GM23248 (cell line): Measurements from ENCODE around the gene MACF1. TPM values are rescaled to one million over a fixed set of nuclear protein-coding genes. Genes with fewer than 3 reads are reported as not detected.

Experiments used
- DNase-seq: peaks from one replicate; pipeline ENCODE4 v3.0.0-alpha.2; 2015
- H2AFZ ChIP-seq: fragments of 200-600 bp; sonication (generic); 2 replicates; pipeline ENCODE4 v1.6.1; 2016; ENCODE audit warnings: antibody characterized with exemption
- H3F3A ChIP-seq: fragments of 200-600 bp; sonication (generic); 2 replicates; pipeline ENCODE4 v1.6.1; 2016; ENCODE audit warnings: mild to moderate bottlenecking, antibody characterized with exemption, mixed run types; ENCODE audit not compliant: insufficient read depth
- H3K27ac ChIP-seq: fragments of 200-600 bp; sonication (generic); 2 replicates; pipeline ENCODE4 v1.5.1; 2016; ENCODE audit warnings: mild to moderate bottlenecking
- H3K27me3 ChIP-seq: fragments of 200-600 bp; sonication (generic); replicated peaks from 2 replicates; pipeline ENCODE4 v1.6.1; 2016; ENCODE audit warnings: mild to moderate bottlenecking; ENCODE audit not compliant: insufficient read depth
- H3K36me3 ChIP-seq: fragments of 200-600 bp; sonication (generic); 2 replicates; pipeline ENCODE4 v1.6.1; 2016; ENCODE audit warnings: low read depth, mild to moderate bottlenecking
- H3K4me1 ChIP-seq: fragments of 200-600 bp; sonication (generic); 2 replicates; pipeline ENCODE4 v1.6.1; 2016; ENCODE audit warnings: mild to moderate bottlenecking; ENCODE audit not compliant: insufficient read depth
- H3K4me2 ChIP-seq: fragments of 200-600 bp; sonication (generic); one replicate; pipeline ENCODE4 v1.6.1; 2016; ENCODE audit warnings: mild to moderate bottlenecking; ENCODE audit not compliant: unreplicated experiment
- H3K4me3 ChIP-seq: fragments of 200-600 bp; sonication (generic); 2 replicates; pipeline ENCODE4 v1.5.1; 2016; ENCODE audit warnings: mild to moderate bottlenecking
- H3K79me2 ChIP-seq: fragments of 200-600 bp; sonication (generic); 2 replicates; pipeline ENCODE4 v1.6.1; 2016; ENCODE audit warnings: mild to moderate bottlenecking; ENCODE audit not compliant: insufficient read depth
- H3K9ac ChIP-seq: fragments of 200-600 bp; sonication (generic); 2 replicates; pipeline ENCODE4 v1.6.1; 2016; ENCODE audit warnings: mild to moderate bottlenecking
- H3K9me2 ChIP-seq: fragments of 200-600 bp; sonication (generic); 2 replicates; pipeline ENCODE4 v1.6.1; 2016; ENCODE audit warnings: mixed run types, mild to moderate bottlenecking, moderate library complexity; ENCODE audit not compliant: insufficient read depth
- H3K9me3 ChIP-seq: fragments of 200-600 bp; sonication (generic); one replicate; pipeline ENCODE4 v1.6.1; 2017; ENCODE audit warnings: low read depth
- H4K20me1 ChIP-seq: fragments of 200-600 bp; sonication (generic); 2 replicates; pipeline ENCODE4 v1.6.0; 2016; ENCODE audit not compliant: insufficient read depth
- EZH2 ChIP-seq: fragments of 200-600 bp; sonication (generic); IDR thresholded peaks from 2 replicates; pipeline ENCODE4 v1.6.1; 2018; ENCODE audit warnings: antibody characterized with exemption, mild to moderate bottlenecking; ENCODE audit not compliant: insufficient read depth, poor library complexity, severe bottlenecking
- EZH2phosphoT487 ChIP-seq: fragments of 200-600 bp; sonication (generic); IDR thresholded peaks from 2 replicates; pipeline ENCODE4 v1.6.1; 2018; ENCODE audit warnings: antibody characterized with exemption, moderate library complexity, mild to moderate bottlenecking, low read depth; ENCODE audit not compliant: insufficient read depth
- WGBS, 2 experiments: methylation state at CpG; one replicate each; pipeline ENCODE4 v1.1.6; 2015 to 2017; ENCODE audit warnings: low lambda C conversion rate in 2 of 2, low coverage in 1 of 2; ENCODE audit errors: missing lambda C conversion rate in 2 of 2; 5-methylcytosine and 5-hydroxymethylcytosine counted together
- in situ Hi-C: fragments of 300-500 bp; cut with MboI; formaldehyde crosslinking; loops from 2 replicates; pipeline ENCODE4 v1.15.0; 2020
- polyA plus RNA-seq: library from polyadenylated mRNA; unstranded; fragments of >200 nt; fragmentation: Nextera tagmentation; extraction: Ambion mirVana; gene quantifications from 2 replicates; pipeline ENCODE4 v1.2.1, GENCODE V29; 2016
- total RNA-seq: library from RNA; depleted of rRNA; stranded (reverse); fragments of >200 nt; shearing (Covaris generic); gene quantifications from 2 replicates; pipeline ENCODE4 v1.2.3, GENCODE V29; 2014

MACF1 gene
- total and polyA plus RNA-seq, 2 experiments from 2014 or later = 55.1 to 177 TPM

DNA sequence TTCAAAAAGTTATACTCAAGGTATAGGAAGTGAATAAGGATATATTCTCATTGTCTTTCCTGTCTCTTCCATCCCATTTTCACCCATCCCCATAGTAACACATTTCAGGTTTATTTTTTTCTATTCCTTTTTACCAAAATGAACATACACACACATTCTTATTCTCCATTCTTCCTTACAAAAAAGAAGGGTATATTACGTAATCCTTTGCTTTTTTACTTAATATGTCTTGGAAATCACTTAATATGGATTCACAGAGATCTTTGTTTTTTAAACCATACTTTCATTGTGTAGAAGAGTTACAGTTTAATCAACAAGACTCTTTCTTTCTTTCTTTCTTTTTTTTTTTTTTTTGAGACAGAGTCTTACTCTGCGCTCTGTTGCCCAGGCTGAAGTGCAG is 158.8 kb downstream of the MACF1 start:
- no peak overlapping the region for H3K27ac ChIP-seq
- DNase-seq = no peak

DNA sequence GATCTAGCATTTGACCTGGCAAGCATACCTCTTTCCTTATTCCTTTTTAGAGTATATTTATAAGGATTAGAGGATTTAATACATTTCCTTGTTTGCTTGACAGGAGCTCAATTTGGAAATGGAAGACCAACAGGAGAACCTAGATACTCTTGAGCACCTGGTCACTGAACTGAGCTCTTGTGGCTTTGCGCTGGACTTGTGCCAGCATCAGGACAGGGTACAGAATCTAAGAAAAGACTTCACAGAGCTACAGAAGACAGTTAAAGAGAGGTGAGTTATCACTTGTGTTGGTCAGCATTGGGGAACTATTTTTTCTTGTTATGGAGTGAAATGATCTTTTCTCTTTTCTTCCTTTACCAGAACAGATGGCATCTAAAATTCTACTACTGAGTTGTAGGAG is 163.6 kb downstream of the MACF1 start:
- no peak overlapping the region for H3K4me2 ChIP-seq
- H3K9me3 ChIP-seq = no peaks in the 10 kb centered on the region
- in situ Hi-C loops = no loop called here
- peaks cover 14% of the 10 kb centered on the region for H3K36me3 ChIP-seq
- H3K4me3 ChIP-seq = no peak overlapping the region
- H3K4me1 ChIP-seq = no peaks in the 10 kb centered on the region
- H3K79me2 ChIP-seq = no peaks in the 10 kb centered on the region
- TF ChIP-seq EZH2 (no peak), EZH2phosphoT487 (no peak)
- H3K27ac ChIP-seq = no peak overlapping the region
- H2AFZ ChIP-seq = no peak overlapping the region
- no peak overlapping the region for H3K9ac ChIP-seq
- no peaks in the 10 kb centered on the region for H3F3A ChIP-seq
- H4K20me1 ChIP-seq = no peaks in the 10 kb centered on the region
- no peaks in the 10 kb centered on the region for H3K9me2 ChIP-seq
- WGBS, 2 experiments = 97 to 100% methylated on average over 1 of the region's 1 CpG
- DNase-seq = no peak
- H3K27me3 ChIP-seq = no peaks in the 10 kb centered on the region

More for the DNA sequence above, 158.8 kb downstream of the MACF1 start:
- in situ Hi-C loops = no loop called here
- Histone ChIP-seq H3K27me3 (no peaks in the 10 kb centered on the region), H3K4me2 (no peak overlapping the region), H2AFZ (no peak overlapping the region), H3F3A (no peaks in the 10 kb centered on the region), H4K20me1 (no peaks in the 10 kb centered on the region), H3K4me3 (no peak overlapping the region), H3K9ac (no peak overlapping the region), H3K9me3 (no peaks in the 10 kb centered on the region), H3K36me3 (peaks cover 25% of the 10 kb centered on the region; the same call in 1 of the 2 replicates), H3K79me2 (no peaks in the 10 kb centered on the region), H3K9me2 (no peaks in the 10 kb centered on the region), H3K4me1 (no peaks in the 10 kb centered on the region)
- 96 to 100% methylated on average over 2 of the region's 2 CpGs for WGBS, 2 experiments
- TF ChIP-seq EZH2phosphoT487 (no peak), EZH2 (no peak)

DNA sequence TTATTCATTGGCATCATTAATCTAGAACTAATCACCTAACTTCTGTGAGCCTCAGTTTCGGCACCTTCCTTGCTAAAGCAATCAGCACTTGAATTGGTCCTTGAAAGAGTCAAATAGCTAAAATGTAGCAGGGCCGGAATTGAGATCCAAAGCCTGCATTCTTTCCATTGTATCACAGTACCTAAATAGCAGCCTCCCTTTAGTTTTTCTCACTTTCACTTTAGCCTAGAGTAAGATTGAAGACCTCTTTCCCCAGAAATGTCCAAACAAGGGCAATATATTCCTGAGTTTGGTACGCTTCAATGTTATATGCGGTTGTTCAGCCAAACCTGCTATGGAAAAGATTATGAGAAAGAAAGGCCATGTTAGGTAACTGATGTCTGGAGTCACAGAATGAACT is 165.1 kb downstream of the MACF1 start:
- H3K36me3 ChIP-seq = peaks cover 15% of the 10 kb centered on the region
- no peaks in the 10 kb centered on the region for H3K9me2 ChIP-seq
- no peak overlapping the region for H3K9ac ChIP-seq
- H3K9me3 ChIP-seq = no peaks in the 10 kb centered on the region
- H3K4me3 ChIP-seq = no peak overlapping the region
- H2AFZ ChIP-seq = no peak overlapping the region
- no peak for DNase-seq
- no peak overlapping the region for H3K4me2 ChIP-seq
- no peak for TF ChIP-seq EZH2phosphoT487
- no peak for TF ChIP-seq EZH2
- H3K4me1 ChIP-seq = no peaks in the 10 kb centered on the region
- H4K20me1 ChIP-seq = no peaks in the 10 kb centered on the region
- WGBS, 2 experiments = 97 to 99% methylated on average over 4 of the region's 4 CpGs
- in situ Hi-C loops = no loop called here
- H3K79me2 ChIP-seq = no peaks in the 10 kb centered on the region
- no peaks in the 10 kb centered on the region for H3K27me3 ChIP-seq
- H3F3A ChIP-seq = no peaks in the 10 kb centered on the region
- H3K27ac ChIP-seq = no peak overlapping the region

DNA sequence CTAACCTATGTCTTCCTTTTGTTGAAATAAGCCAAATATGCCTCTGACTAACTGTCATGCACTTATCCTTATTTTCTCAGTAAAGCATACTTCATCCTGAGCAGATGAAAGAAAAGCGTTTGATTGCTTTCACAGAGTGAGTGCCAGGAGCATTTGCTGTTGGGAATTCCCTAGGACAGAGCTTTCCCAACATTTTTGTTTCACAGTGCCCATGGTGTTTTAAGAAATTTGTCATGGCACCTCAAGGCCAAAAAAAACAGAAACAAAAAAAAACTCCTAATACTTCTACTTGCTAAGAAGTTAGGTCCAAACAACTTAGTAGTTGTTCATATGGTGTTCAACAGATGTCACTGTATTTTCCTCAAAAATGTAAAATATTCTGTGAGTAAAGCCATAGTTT is 166.1 kb downstream of the MACF1 start:
- H3K27ac ChIP-seq = no peak overlapping the region
- WGBS, 2 experiments = 50 to 68% methylated on average over 1 of the region's 1 CpG
- H3K9me3 ChIP-seq = no peaks in the 10 kb centered on the region
- H4K20me1 ChIP-seq = no peaks in the 10 kb centered on the region
- in situ Hi-C loops = no loop called here
- H3K27me3 ChIP-seq = no peaks in the 10 kb centered on the region
- no peak overlapping the region for H2AFZ ChIP-seq
- TF ChIP-seq EZH2phosphoT487 (no peak), EZH2 (no peak)
- H3K4me3 ChIP-seq = no peak overlapping the region
- no peak for DNase-seq
- no peak overlapping the region for H3K4me2 ChIP-seq
- H3F3A ChIP-seq = no peaks in the 10 kb centered on the region
- peaks cover 16% of the 10 kb centered on the region for H3K36me3 ChIP-seq
- H3K79me2 ChIP-seq = no peaks in the 10 kb centered on the region
- no peak overlapping the region for H3K9ac ChIP-seq
- no peaks in the 10 kb centered on the region for H3K9me2 ChIP-seq
- H3K4me1 ChIP-seq = no peaks in the 10 kb centered on the region

DNA sequence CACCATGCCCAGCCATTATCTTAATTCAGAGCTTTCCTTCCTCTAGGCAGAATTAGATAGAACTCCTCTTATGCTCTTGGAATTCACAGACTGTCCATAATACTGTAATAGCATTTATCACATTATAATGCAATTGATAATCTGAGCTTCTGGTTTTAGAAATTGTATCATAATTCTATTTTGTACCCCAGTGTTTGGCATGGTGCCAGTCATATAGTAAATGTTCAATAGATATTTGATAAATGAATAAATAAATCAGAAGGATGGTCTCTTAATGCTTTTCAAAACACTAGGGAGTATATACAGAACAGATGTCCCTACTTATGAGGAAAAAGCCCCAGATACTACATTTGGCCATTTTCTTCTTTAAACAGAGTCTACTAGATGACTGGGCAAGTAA is 167.6 kb downstream of the MACF1 start:
- no peaks in the 10 kb centered on the region for H3K9me2 ChIP-seq
- H3K27me3 ChIP-seq = no peaks in the 10 kb centered on the region
- H3K9ac ChIP-seq = no peak overlapping the region
- in situ Hi-C loops = no loop called here
- H3K36me3 ChIP-seq = peaks cover 16% of the 10 kb centered on the region
- H3K9me3 ChIP-seq = no peaks in the 10 kb centered on the region
- no peaks in the 10 kb centered on the region for H3K4me1 ChIP-seq
- no peaks in the 10 kb centered on the region for H4K20me1 ChIP-seq
- DNase-seq = no peak
- no peaks in the 10 kb centered on the region for H3K79me2 ChIP-seq
- H3K4me3 ChIP-seq = no peak overlapping the region
- H3K4me2 ChIP-seq = no peak overlapping the region
- no peaks in the 10 kb centered on the region for H3F3A ChIP-seq
- H3K27ac ChIP-seq = no peak overlapping the region
- TF ChIP-seq EZH2 (no peak), EZH2phosphoT487 (no peak)
- H2AFZ ChIP-seq = no peak overlapping the region
